GM15510 (cell line): Measurements from ENCODE around the gene HNRNPUL2.

ENCODE experiments used
- POLR2A ChIP-seq: IDR thresholded peaks from 3 replicates; pipeline ENCODE4 v1.6.1; 2011; ENCODE audit warnings: borderline replicate concordance; ENCODE audit not compliant: insufficient read length; ENCODE audit errors: extremely low read depth

HNRNPUL2 gene

GRCh38 chr11:62710001-62710345, 17.3 kb downstream of the HNRNPUL2 start:
- no peak for TF ChIP-seq POLR2A

GRCh38 chr11:62709247-62710000, 17.8 kb downstream of the HNRNPUL2 start:
- TF ChIP-seq POLR2A: peak; percentile 67

GRCh38 chr11:62708793-62709192, 18.5 kb downstream of the HNRNPUL2 start:
- TF ChIP-seq POLR2A: no peak

GRCh38 chr11:62708392-62708791, 18.9 kb downstream of the HNRNPUL2 start:
- no peak for TF ChIP-seq POLR2A

GRCh38 chr11:62707277-62707861, 19.9 kb downstream of the HNRNPUL2 start, which contains the start of the genes BSCL2 and GNG3:
Gene BSCL2, minus strand, starts transcription at chr11:62707424. Its CDS starts 229 bp downstream, at chr11:62707195.
Gene GNG3, plus strand, starts transcription at chr11:62707676. Its CDS starts 620 bp downstream, at chr11:62708296.
- no peak for TF ChIP-seq POLR2A

GRCh38 chr11:62706850-62707247, 20.4 kb downstream of the HNRNPUL2 start:
- TF ChIP-seq POLR2A: no peak

GRCh38 chr11:62705880-62706849, 21.1 kb downstream of the HNRNPUL2 start:
- peak; percentile 60 for TF ChIP-seq POLR2A

GRCh38 chr11:62705413-62705812, 21.8 kb downstream of the HNRNPUL2 start:
- no peak for TF ChIP-seq POLR2A

GRCh38 chr11:62702246-62702645, 25.0 kb downstream of the HNRNPUL2 start:
- TF ChIP-seq POLR2A: no peak

- TF ChIP-seq POLR2A: no peak
Observed at GRCh38 chr11:62694455-62695167, 32.6 kb downstream of the HNRNPUL2 start.

- no peak for TF ChIP-seq POLR2A
Observed at GRCh38 chr11:62689421-62690183, 37.7 kb downstream of the HNRNPUL2 start, which contains the start of gene LRRN4CL. Gene LRRN4CL, minus strand, starts transcription at chr11:62689530. Its CDS starts 1,022 bp downstream, at chr11:62688508.

GRCh38 chr11:62688491-62688890, 38.8 kb downstream of the HNRNPUL2 start:
- no peak for TF ChIP-seq POLR2A
